ENCODE results near the gene MRPS2.

DNA sequence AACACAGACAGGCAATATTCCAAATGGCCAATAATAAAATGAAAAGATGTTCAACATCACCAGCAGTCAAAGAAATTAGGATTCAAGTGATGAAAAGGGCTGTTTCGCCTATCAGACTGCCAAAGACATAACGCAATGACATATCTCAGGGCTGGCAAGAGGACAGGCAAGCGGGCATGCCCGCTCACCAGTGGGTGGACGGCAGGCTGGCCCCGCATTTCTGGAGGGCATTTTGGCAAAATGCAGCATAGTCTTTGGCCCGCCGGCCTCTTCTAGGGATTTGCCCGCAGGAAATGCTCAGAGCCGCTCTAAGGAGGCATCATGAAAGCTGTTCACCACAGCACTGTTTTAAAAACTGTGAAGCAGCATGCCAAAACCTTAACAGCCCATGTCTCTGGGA is 22.3 kb upstream of the MRPS2 start:
- TF ChIP-seq, protein P1, sequence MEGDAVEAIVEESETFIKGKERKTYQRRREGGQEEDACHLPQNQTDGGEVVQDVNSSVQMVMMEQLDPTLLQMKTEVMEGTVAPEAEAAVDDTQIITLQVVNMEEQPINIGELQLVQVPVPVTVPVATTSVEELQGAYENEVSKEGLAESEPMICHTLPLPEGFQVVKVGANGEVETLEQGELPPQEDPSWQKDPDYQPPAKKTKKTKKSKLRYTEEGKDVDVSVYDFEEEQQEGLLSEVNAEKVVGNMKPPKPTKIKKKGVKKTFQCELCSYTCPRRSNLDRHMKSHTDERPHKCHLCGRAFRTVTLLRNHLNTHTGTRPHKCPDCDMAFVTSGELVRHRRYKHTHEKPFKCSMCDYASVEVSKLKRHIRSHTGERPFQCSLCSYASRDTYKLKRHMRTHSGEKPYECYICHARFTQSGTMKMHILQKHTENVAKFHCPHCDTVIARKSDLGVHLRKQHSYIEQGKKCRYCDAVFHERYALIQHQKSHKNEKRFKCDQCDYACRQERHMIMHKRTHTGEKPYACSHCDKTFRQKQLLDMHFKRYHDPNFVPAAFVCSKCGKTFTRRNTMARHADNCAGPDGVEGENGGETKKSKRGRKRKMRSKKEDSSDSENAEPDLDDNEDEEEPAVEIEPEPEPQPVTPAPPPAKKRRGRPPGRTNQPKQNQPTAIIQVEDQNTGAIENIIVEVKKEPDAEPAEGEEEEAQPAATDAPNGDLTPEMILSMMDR (IDR thresholded peaks at IDR 0.05) = no peak
- TF ChIP-seq POLR2A (IDR thresholded peaks at IDR 0.05) = no peak

All from body of pancreas (tissue), 4 donors.